ENCODE data around the gene KREMEN1.

Gene KREMEN1

DNA sequence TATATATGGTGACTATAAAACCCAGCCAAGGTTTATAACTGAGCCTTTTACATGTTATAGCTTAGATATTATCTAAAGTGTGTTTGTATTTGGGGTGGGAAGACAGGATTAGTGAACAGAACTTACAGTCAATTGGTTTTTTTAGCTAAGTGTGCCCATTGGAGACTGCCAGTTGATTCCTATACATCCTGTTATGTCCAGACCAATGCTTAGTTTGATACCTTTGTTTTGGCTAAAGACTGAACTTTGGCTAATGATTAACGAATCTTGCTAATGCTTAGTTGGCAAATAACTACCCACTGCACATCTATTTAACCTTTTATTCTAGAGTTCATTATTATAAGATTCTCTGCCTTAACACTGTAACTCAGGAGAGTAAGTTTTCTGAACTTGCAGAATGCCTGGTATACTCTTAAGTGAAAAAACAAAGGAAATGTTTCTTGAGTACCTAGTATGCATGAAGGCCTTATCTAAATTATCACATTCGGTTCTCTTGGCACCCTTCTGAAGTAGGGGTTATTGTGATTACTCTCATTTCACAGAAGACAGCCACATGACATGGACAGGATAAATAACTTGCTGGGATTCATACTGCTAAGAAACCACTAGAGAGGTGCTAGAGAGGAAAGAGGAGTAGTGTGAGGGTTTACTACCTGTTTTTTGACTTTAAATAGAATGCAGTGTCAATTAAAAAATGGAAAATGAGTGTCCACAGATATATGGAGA is 54.0 kb downstream of the KREMEN1 start:
- TF ChIP-seq, protein P1, sequence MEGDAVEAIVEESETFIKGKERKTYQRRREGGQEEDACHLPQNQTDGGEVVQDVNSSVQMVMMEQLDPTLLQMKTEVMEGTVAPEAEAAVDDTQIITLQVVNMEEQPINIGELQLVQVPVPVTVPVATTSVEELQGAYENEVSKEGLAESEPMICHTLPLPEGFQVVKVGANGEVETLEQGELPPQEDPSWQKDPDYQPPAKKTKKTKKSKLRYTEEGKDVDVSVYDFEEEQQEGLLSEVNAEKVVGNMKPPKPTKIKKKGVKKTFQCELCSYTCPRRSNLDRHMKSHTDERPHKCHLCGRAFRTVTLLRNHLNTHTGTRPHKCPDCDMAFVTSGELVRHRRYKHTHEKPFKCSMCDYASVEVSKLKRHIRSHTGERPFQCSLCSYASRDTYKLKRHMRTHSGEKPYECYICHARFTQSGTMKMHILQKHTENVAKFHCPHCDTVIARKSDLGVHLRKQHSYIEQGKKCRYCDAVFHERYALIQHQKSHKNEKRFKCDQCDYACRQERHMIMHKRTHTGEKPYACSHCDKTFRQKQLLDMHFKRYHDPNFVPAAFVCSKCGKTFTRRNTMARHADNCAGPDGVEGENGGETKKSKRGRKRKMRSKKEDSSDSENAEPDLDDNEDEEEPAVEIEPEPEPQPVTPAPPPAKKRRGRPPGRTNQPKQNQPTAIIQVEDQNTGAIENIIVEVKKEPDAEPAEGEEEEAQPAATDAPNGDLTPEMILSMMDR (IDR thresholded peaks at IDR 0.05): no peak

DNA sequence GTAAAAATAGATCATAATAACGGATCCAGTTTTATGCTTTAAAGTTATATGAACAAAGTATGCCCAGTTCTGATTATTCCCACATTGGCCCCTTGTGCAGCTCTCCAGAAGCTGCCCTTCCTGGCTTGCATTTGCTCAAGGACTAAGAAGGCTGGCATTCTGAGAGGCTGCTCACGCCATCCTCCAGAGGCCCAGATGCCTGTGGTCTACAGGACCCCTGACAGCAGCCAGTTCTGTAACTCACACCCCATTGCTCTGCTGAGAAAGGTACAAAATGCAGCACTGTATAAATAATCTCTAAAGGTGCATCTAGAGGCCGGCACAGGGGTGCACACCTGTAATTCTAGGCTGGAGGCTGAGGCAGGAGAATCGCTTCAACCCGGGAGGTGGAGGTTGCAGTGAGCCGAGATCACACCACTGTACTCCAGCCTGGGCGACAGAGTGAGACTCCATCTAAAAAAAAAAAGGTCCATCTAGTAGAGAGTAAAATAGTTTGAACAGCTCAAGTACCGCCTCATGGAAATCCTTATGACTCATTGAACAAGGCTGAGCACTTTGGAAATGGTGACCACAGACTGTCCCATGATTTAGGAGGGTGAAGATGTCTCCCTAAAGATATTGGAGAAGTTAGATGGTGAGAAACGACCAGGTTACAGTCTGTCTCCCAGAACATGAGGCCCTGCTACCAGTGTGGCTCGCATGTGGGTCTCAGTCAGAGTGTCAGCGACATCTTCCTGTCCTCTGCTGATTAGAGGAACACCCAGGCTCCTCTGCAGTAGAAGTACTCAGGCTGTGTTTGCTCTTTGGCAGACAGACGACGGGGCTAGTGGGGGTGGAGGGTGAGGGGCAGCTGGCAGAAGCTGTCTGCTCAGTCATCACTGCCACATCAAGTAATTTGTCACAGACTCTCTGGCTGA is 56.3 kb downstream of the KREMEN1 start:
- TF ChIP-seq, protein P1 (IDR thresholded peaks at IDR 0.05): no peak

DNA sequence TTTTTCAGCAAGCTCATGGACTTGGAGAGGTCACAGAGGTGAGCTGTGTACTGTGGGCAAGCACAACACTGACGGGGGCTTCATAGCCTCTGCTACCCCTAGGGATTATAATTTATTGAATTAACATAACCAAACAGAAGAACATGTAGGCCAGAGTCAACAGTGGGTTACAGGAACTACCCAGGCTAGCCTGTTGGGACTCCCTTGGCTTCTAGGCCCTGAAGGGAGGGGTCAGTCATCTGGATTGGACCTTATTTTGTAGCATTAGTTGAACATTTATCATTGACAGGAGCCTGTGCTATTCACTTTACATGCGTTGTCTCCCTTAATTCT is 56.9 kb downstream of the KREMEN1 start:
- TF ChIP-seq, protein P1 (IDR thresholded peaks at IDR 0.05): no peak

DNA sequence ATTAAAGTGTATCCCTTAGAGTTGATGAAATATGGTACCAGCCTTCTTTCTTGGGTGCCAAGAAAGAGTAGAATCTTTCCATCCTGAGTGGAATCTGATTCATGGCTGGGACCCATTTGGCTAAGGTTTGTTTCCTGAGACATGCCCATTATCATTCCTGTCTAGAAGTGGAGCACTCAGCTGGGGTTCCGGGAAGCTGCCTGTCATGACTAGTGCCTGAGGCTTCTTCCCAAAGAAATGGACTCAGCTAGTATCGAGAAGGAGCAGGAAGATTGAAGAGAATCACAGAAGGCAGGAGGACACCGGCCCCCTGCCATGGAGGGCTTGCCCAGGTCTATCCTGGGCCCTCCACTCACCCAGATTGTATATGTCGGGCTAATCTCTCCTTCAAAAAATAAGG is 57.6 kb downstream of the KREMEN1 start:
- TF ChIP-seq, protein P1 (IDR thresholded peaks at IDR 0.05): no peak

DNA sequence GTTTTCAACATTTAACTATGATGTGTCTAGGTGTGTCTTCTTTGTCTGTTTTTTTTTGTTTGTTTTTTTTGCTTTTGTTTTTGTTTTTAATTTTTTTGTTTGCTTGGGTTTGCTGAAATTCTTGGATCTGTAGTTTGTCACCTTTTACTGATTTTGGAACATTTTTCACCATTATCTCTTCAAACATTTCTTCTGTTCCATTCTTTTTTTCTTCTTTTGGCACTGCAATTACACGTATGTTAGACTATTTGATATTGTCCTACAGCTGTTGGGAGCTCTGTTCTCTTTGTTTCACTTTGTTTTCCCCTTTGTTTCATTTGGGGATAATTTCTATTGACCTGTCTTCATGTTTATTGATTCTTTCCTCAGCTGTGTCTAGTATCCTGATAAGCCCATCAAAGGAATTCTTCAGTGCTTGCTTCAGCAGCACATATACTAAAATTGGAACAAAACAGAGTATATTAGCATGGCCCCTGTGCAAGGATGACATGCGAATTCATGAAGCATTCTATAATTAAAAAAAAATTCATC is 60.8 kb downstream of the KREMEN1 start:
- TF ChIP-seq, protein P1 (IDR thresholded peaks at IDR 0.05): no peak

DNA sequence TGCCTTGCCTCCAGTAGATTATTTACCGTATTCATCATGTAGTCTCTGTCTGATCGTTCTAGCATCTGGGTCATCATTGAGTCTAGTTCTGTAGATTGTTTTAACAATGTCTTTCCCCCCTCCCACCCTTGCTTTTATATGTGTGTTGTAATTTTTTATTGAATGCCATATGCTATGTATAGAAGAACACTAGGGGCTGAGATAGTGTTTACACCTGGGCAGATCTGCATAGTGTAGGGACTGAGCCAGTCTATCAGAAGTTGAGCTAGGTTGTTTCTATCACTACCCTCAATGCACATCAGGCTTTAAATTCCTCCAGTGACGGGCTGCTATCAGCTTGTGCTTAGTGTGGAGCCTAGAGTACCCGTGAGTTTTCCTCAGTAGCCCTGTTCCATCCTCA is 61.6 kb downstream of the KREMEN1 start:
- TF ChIP-seq, protein P1 (IDR thresholded peaks at IDR 0.05): no peak

DNA sequence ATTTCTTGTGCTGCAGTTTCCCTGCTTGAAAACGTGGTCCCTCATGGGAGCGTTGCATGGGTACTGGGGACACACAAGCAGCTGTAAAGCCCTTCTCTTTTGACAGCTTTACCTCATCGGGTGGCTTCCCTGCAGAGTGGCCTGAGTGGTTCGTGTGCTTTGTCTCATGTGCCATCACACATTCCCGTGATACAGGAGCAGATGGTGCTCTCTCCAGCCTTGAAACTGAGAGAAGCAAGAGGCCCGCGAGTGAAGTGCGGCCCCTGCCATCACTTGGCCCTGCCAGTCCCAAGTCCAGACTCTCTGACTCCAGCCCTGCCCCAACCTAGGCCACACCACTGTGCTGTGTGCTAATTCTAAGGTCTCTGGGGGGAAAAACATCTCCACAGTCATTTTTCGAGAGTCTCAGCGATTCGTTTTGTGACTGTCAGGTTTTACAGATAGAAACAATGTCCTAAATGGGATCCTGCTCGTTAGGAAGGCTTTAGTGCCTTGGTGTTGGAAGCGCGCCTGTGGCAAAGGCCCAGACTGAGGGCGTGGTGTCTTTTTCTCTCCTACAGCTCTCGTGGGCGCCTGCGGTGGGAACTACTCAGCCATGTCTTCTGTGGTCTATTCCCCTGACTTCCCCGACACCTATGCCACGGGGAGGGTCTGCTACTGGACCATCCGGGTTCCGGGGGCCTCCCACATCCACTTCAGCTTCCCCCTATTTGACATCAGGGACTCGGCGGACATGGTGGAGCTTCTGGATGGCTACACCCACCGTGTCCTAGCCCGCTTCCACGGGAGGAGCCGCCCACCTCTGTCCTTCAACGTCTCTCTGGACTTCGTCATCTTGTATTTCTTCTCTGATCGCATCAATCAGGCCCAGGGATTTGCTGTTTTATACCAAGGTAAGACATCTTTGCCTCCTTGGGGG is 64.2 kb downstream of the KREMEN1 start:
- TF ChIP-seq, protein P1 (IDR thresholded peaks at IDR 0.05): no peak

Measured in LNCAP (cell line).